Memory B cell (primary cell): Measurements from ENCODE around the gene KANSL1.
A peak's percentile ranks its signal among the peaks of the same experiment; 100 is the strongest.

Source experiments
- ATAC-seq: fragments of 150-1000 bp; cut with Tn5 transposase; 2 replicates; pipeline ENCODE4 v1.10.0; 2021; ENCODE audit warnings: low read depth, mild to moderate bottlenecking, moderate library complexity
- DNase-seq, 2 donors: peaks; one replicate each; pipeline ENCODE4 v3.0.0; 2022; ENCODE audit warnings: low spot score in 2 of 2
- H3K27ac Mint-ChIP-seq: one replicate; pipeline ENCODE4 v1.8.0; 2022; ENCODE audit warnings: mild to moderate bottlenecking, moderate library complexity, mixed read lengths
- H3K27me3 Mint-ChIP-seq: one replicate; pipeline ENCODE4 v1.8.0; 2022; ENCODE audit warnings: mixed read lengths
- H3K36me3 Mint-ChIP-seq: one replicate; pipeline ENCODE4 v1.8.0; 2022; ENCODE audit warnings: mild to moderate bottlenecking, mixed read lengths
- H3K4me1 Mint-ChIP-seq: one replicate; pipeline ENCODE4 v1.8.0; 2022; ENCODE audit warnings: mixed read lengths
- H3K4me3 Mint-ChIP-seq: one replicate; pipeline ENCODE4 v1.8.0; 2022; ENCODE audit warnings: mild to moderate bottlenecking, moderate library complexity, mixed read lengths
- H3K9me3 Mint-ChIP-seq: one replicate; pipeline ENCODE4 v1.8.0; 2022; ENCODE audit warnings: mixed read lengths

The KANSL1 gene

DNA sequence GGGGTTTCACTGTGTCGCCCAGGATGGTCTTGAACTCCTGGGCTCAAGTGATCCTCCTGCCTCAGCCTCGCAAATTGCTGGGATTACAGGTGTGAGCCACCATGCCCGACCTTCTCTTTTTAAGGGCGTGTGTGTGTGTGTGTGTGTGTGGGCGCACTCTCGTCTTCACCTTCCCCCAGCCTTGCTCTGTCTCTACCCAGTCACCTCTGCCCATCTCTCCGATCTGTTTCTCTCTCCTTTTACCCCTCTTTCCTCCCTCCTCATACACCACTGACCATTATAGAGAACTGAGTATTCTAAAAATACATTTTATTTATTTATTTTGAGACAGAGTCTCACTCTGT lies 190.3 kb downstream of the KANSL1 start:
- H3K27ac Mint-ChIP-seq: no peak overlapping the region
- ATAC-seq: peak; percentile 10
- no peaks in the 10 kb centered on the region for H3K36me3 Mint-ChIP-seq
- H3K4me3 Mint-ChIP-seq: no peak overlapping the region
- peaks cover 4% of the 10 kb centered on the region for H3K27me3 Mint-ChIP-seq
- peaks cover 2% of the 10 kb centered on the region for H3K9me3 Mint-ChIP-seq
- no peaks in the 10 kb centered on the region for H3K4me1 Mint-ChIP-seq
- no peak for DNase-seq

DNA sequence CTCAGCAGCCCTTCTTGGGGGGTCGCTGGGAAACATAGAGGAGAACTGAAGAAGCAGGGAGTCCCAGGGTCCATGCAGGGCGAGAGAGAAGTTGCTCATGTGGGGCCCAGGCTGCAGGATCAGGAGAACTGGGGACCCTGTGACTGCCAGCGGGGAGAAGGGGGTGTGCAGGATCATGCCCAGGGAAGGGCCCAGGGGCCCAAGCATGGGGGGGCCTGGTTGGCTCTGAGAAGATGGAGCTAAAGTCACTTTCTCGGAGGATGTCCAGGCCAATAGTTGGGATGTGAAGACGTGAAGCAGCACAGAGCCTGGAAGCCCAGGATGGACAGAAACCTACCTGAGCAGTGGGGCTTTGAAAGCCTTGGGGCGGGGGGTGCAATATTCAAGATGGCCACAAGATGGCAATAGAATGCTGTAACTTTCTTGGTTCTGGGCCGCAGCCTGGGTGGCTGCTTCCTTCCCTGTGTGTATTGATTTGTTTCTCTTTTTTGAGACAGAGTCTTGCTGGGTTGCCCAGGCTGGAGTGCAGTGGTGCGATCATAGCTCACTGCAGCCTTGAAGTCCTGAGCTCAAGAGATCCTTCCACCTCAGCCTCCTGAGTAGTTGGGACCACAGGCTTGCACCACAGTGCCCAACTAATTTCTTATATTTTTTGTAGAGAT lies 190.8 kb downstream of the KANSL1 start:
- Mint-ChIP-seq H3K9me3 (peaks cover 2% of the 10 kb centered on the region), H3K36me3 (no peaks in the 10 kb centered on the region), H3K27ac (no peak overlapping the region), H3K27me3 (peaks cover 4% of the 10 kb centered on the region), H3K4me3 (no peak overlapping the region), H3K4me1 (no peaks in the 10 kb centered on the region)
- ATAC-seq (peak; percentile 92), DNase-seq (peak; percentile 79 to 86)

- Mint-ChIP-seq H3K36me3 (no peaks in the 10 kb centered on the region), H3K27ac (no peak overlapping the region), H3K9me3 (peaks cover 2% of the 10 kb centered on the region), H3K27me3 (peaks cover 4% of the 10 kb centered on the region), H3K4me3 (no peak overlapping the region), H3K4me1 (no peaks in the 10 kb centered on the region)
- DNase-seq (no peak), ATAC-seq (no peak)
Measured at GRCh38 chr17:46001390-46002310, 191.6 kb downstream of the KANSL1 start.

DNA sequence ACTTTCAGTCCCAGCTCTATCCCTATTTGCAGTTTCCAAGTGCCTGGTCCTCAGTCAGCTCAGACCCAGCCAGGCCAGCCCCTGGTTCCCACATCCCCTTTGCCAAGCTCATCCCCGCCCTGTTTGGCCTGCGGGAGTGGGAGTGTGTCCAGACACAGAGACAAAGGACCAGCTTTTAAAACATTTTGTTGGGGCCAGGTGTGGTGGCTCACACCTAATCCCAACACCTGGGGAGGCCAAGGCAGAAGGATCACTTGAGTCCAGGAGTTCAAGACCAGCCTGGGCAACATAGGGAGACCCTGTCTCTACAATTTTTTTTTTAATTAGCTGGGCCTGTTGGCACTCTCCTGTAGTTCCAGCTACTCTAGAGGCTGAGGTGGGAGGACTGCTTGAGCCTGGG lies 192.5 kb downstream of the KANSL1 start:
- Mint-ChIP-seq H3K27me3 (peaks cover under 1% of the 10 kb centered on the region), H3K9me3 (peaks cover under 1% of the 10 kb centered on the region), H3K27ac (no peak overlapping the region), H3K36me3 (no peaks in the 10 kb centered on the region), H3K4me1 (no peaks in the 10 kb centered on the region), H3K4me3 (no peak overlapping the region)
- no peak for DNase-seq
- ATAC-seq: no peak

GRCh38 chr17:46000292-46000691 lies 192.9 kb downstream of the KANSL1 start:
- no peak for ATAC-seq
- H3K27ac Mint-ChIP-seq: no peak overlapping the region

DNA sequence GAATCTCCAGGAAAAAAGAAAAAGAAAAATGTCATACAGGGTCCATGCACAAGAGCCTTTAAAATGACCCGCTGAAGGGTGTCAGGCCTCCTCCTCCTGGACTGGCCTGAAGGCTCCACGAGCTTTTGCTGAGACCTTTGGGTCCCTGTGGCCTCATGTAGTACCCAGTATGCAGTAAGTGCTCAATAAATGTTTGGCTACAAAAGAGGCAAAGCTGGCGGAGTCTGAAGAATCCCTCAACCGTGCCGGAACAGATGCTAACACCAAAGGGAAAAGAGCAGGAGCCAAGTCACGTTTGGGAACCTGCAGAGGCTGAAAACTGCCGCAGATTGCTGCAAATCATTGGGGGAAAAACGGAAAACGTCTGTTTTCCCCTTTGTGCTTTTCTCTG lies 193.3 kb downstream of the KANSL1 start:
- Mint-ChIP-seq H3K27me3 (peaks cover 2% of the 10 kb centered on the region), H3K27ac (no peak overlapping the region), H3K4me1 (no peaks in the 10 kb centered on the region), H3K36me3 (no peaks in the 10 kb centered on the region), H3K4me3 (no peak overlapping the region), H3K9me3 (no peaks in the 10 kb centered on the region)
- ATAC-seq (no peak), DNase-seq (no peak)

More at GRCh38 chr17:46000292-46000691, 192.9 kb downstream of the KANSL1 start:
- DNase-seq: no peak
- Mint-ChIP-seq H3K27me3 (peaks cover 2% of the 10 kb centered on the region), H3K4me1 (no peaks in the 10 kb centered on the region), H3K9me3 (no peaks in the 10 kb centered on the region), H3K36me3 (no peaks in the 10 kb centered on the region), H3K4me3 (no peak overlapping the region)

DNA sequence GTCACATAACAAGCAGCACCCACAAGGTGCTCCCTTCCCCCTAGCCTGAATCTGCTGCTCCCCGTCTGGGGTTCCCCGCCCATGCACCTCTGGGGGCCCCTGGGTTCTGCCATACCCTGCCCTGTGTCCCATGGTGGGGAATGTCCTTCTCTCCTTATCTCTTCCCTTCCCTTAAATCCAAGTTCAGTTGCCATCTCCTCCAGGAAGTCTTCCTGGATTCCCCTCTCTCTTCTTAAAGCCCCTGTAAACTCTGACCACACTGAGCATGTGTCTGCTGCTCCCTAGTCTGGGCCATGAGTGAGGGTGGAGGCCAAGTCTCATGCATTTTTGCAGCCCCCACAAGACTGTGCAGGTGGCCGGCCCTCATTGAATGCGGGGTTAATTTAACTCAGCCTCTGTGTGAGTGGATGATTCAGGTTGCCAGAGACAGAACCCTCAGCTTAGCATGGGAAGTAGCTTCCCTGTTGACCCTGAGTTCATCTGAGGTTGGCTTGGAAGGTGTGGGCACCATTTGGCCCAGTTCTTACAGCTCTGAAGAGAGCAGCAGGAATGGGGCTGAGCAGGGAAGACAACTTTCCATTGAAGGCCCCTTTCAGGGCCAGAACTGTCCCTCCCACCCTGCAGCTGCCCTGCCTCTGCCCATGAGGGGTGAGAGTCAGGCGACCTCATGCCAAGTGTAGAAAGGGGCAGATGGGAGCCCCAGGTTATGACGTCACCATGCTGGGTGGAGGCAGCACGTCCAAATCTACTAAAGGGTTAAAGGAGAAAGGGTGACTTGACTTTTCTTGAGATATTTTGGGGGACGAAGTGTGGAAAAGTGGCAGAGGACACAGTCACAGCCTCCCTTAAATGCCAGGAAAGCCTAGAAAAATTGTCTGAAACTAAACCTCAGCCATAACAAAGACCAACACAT lies 194.0 kb downstream of the KANSL1 start, which contains the start of gene STH:
Gene STH (plus strand): TSS at position 264 of the 913 bp plus-strand sequence. CDS start 30 bp downstream, at position 294.
- H3K4me3 Mint-ChIP-seq: no peak within 1 kb of the TSS
- no peak within 1 kb of the TSS for H3K27ac Mint-ChIP-seq
- H3K4me1 Mint-ChIP-seq: no peaks in the 10 kb centered on the region
- DNase-seq (no peak), ATAC-seq (no peak)
- H3K36me3 Mint-ChIP-seq: no peaks in the 10 kb centered on the region
- H3K27me3 Mint-ChIP-seq: peaks cover 2% of the 10 kb centered on the region
- H3K9me3 Mint-ChIP-seq: no peaks in the 10 kb centered on the region

- Mint-ChIP-seq H3K9me3 (no peaks in the 10 kb centered on the region), H3K4me3 (no peak overlapping the region), H3K4me1 (no peaks in the 10 kb centered on the region), H3K27me3 (peaks cover 2% of the 10 kb centered on the region), H3K27ac (no peak overlapping the region), H3K36me3 (no peaks in the 10 kb centered on the region)
- ATAC-seq (no peak), DNase-seq (no peak)
Measured at GRCh38 chr17:45997624-45998023, 195.6 kb downstream of the KANSL1 start.

DNA sequence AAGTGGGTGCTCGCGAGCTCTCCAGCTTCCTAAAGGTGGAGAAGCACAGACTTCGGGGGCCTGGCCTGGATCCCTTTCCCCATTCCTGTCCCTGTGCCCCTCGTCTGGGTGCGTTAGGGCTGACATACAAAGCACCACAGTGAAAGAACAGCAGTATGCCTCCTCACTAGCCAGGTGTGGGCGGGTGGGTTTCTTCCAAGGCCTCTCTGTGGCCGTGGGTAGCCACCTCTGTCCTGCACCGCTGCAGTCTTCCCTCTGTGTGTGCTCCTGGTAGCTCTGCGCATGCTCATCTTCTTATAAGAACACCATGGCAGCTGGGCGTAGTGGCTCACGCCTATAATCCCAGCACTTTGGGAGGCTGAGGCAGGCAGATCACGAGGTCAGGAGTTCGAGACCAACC lies 196.1 kb downstream of the KANSL1 start:
- ATAC-seq (no peak), DNase-seq (no peak)
- Mint-ChIP-seq H3K9me3 (no peaks in the 10 kb centered on the region), H3K4me1 (no peaks in the 10 kb centered on the region), H3K27me3 (peaks cover 2% of the 10 kb centered on the region), H3K36me3 (no peaks in the 10 kb centered on the region), H3K4me3 (no peak overlapping the region), H3K27ac (no peak overlapping the region)

DNA sequence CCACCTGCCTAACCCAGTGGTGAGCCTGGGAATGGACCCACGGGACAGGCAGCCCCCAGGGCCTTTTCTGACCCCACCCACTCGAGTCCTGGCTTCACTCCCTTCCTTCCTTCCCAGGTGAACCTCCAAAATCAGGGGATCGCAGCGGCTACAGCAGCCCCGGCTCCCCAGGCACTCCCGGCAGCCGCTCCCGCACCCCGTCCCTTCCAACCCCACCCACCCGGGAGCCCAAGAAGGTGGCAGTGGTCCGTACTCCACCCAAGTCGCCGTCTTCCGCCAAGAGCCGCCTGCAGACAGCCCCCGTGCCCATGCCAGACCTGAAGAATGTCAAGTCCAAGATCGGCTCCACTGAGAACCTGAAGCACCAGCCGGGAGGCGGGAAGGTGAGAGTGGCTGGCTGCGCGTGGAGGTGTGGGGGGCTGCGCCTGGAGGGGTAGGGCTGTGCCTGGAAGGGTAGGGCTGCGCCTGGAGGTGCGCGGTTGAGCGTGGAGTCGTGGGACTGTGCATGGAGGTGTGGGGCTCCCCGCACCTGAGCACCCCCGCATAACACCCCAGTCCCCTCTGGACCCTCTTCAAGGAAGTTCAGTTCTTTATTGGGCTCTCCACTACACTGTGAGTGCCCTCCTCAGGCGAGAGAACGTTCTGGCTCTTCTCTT lies 196.8 kb downstream of the KANSL1 start:
- peaks cover 2% of the 10 kb centered on the region for H3K27me3 Mint-ChIP-seq
- no peak overlapping the region for H3K4me3 Mint-ChIP-seq
- H3K27ac Mint-ChIP-seq: no peak overlapping the region
- no peaks in the 10 kb centered on the region for H3K4me1 Mint-ChIP-seq
- DNase-seq: no peak
- no peak for ATAC-seq
- H3K36me3 Mint-ChIP-seq: no peaks in the 10 kb centered on the region
- no peaks in the 10 kb centered on the region for H3K9me3 Mint-ChIP-seq

- ATAC-seq (no peak), DNase-seq (no peak)
- H3K27me3 Mint-ChIP-seq: peaks cover 2% of the 10 kb centered on the region
- no peaks in the 10 kb centered on the region for H3K4me1 Mint-ChIP-seq
- no peaks in the 10 kb centered on the region for H3K36me3 Mint-ChIP-seq
- H3K27ac Mint-ChIP-seq: no peak overlapping the region
- H3K9me3 Mint-ChIP-seq: no peaks in the 10 kb centered on the region
- no peak overlapping the region for H3K4me3 Mint-ChIP-seq
Measured at GRCh38 chr17:45995627-45996270, 197.5 kb downstream of the KANSL1 start.

GRCh38 chr17:45994987-45995386 lies 198.2 kb downstream of the KANSL1 start:
- H3K4me3 Mint-ChIP-seq: no peak overlapping the region
- H3K36me3 Mint-ChIP-seq: no peaks in the 10 kb centered on the region
- no peak for DNase-seq
- no peaks in the 10 kb centered on the region for H3K9me3 Mint-ChIP-seq
- ATAC-seq: no peak
- no peak overlapping the region for H3K27ac Mint-ChIP-seq
- no peaks in the 10 kb centered on the region for H3K4me1 Mint-ChIP-seq
- H3K27me3 Mint-ChIP-seq: peaks cover 2% of the 10 kb centered on the region

DNA sequence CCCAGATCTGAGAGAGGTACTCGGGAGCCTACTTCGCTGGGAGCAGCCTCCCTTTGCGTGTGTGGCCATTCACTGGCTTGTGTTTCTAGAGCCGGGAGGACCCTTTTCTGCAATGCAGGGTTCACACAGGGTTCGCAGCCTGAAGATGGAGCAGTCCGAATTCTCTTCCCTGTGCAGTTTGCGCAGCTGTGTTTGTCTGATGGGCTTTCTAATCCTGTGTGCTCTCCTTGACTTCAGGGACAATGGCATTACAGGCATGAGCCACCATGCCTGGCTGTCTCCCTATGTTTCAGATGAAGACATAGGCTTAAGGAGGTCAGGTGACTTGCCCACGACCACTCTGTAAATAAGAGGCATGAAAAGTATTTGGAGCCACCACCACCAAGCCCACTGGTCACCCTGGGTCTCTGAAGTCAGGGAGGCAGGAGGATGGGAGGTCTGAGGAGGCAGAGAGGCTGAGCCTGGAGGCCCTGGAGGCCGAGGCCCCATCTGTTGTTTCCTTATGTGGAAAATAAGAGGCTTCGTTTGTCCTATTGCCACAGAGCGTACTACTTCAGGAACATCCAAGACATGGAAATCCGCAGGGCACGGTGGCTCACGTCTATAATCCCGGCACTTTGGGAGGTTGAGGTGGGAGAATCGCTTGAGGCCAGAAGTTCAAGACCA lies 199.1 kb downstream of the KANSL1 start:
- Mint-ChIP-seq H3K27ac (no peak overlapping the region), H3K36me3 (no peaks in the 10 kb centered on the region), H3K27me3 (peaks cover 2% of the 10 kb centered on the region), H3K9me3 (no peaks in the 10 kb centered on the region), H3K4me1 (no peaks in the 10 kb centered on the region), H3K4me3 (no peak overlapping the region)
- no peak for ATAC-seq
- no peak for DNase-seq
